HCT116 (cell line): ENCODE results near the gene SNCAIP.

Source experiments
- ATF3 ChIP-seq: IDR thresholded peaks from 2 replicates; pipeline ENCODE4 v1.6.1; 2012
- CBX3 ChIP-seq: IDR thresholded peaks from 2 replicates; pipeline ENCODE4 v1.6.1; 2012; ENCODE audit warnings: low read depth
- CTCF ChIP-seq, 3 experiments: fragments of 200-600 bp in 1 of 3; sonication (generic) in 1 of 3; IDR thresholded peaks in 2 of 3; conservative IDR thresholded peaks in 1 of 3; 2 replicates each; pipeline ENCODE4 v1.5.1; 2012 to 2017; ENCODE audit warnings: low read depth in 2 of 3, low read length in 2 of 3, antibody characterized with exemption in 1 of 3, borderline replicate concordance in 1 of 3, control low read depth in 1 of 3, mild to moderate bottlenecking in 1 of 3, mixed read lengths in 1 of 3, mixed run types in 1 of 3, moderate library complexity in 1 of 3; ENCODE audit not compliant: insufficient read depth in 1 of 3
- EGR1 ChIP-seq: IDR thresholded peaks from 2 replicates; pipeline ENCODE4 v1.6.1; 2012; ENCODE audit warnings: low read depth
- ELF1 ChIP-seq: IDR thresholded peaks from 2 replicates; pipeline ENCODE4 v1.6.1; 2012; ENCODE audit warnings: low read depth, borderline replicate concordance
- EZH2 ChIP-seq: fragments of 200-600 bp; sonication (generic); IDR thresholded peaks from 2 replicates; pipeline ENCODE4 v1.6.1; 2017; ENCODE audit warnings: antibody characterized with exemption, mixed run types
- EZH2phosphoT487 ChIP-seq: fragments of 200-600 bp; IDR thresholded peaks from 2 replicates; pipeline ENCODE4 v1.6.1; 2018; ENCODE audit warnings: antibody characterized with exemption, borderline replicate concordance
- JUND ChIP-seq: IDR thresholded peaks from 2 replicates; pipeline ENCODE4 v1.6.1; 2012
- POLR2A ChIP-seq: IDR thresholded peaks from 2 replicates; pipeline ENCODE4 v1.7.0; 2011; ENCODE audit warnings: borderline replicate concordance; ENCODE audit not compliant: insufficient read depth, insufficient read length; ENCODE audit errors: extremely low read depth
- POLR2AphosphoS5 ChIP-seq: IDR thresholded peaks from 2 replicates; pipeline ENCODE4 v1.6.1; 2011; ENCODE audit warnings: mild to moderate bottlenecking, low read depth, low read length, moderate library complexity
- TCF7L2 ChIP-seq: IDR thresholded peaks from 2 replicates; pipeline ENCODE4 v1.7.0; 2011; ENCODE audit warnings: borderline replicate concordance, inconsistent platforms; ENCODE audit not compliant: insufficient read depth, insufficient read length; ENCODE audit errors: extremely low read depth
- YY1 ChIP-seq: IDR thresholded peaks from 2 replicates; pipeline ENCODE4 v1.6.1; 2011; ENCODE audit warnings: low read length, low read depth, moderate library complexity, mild to moderate bottlenecking; ENCODE audit not compliant: insufficient replicate concordance; ENCODE audit errors: extremely low read depth
- ZBTB33 ChIP-seq: IDR thresholded peaks from 2 replicates; pipeline ENCODE4 v1.6.1; 2011; ENCODE audit warnings: mild to moderate bottlenecking, low read length, moderate library complexity; ENCODE audit not compliant: insufficient replicate concordance; ENCODE audit errors: extremely low read depth
- ZNF274 ChIP-seq: fragments of 200-500 bp; sonication (Bioruptor generic); IDR thresholded peaks from 2 replicates; pipeline ENCODE4 v1.6.1; 2014; ENCODE audit warnings: mild to moderate bottlenecking, low read depth, low read length, inconsistent platforms

- TF ChIP-seq CTCF (IDR thresholded peaks at IDR 0.05 in 2 of 3, conservative IDR thresholded peaks at IDR 0.05 in 1 of 3; ENCODE audit: borderline replicate concordance in 1 of 3, insufficient read depth in 1 of 3, low read depth in 2 of 3, low read length in 2 of 3) = peak; percentile 32 to 69 (median 63); a peak in 5 of 6 replicates
- no peak for TF ChIP-seq POLR2A
- no peak for TF ChIP-seq EZH2
- TF ChIP-seq JUND = no peak
- TF ChIP-seq ELF1 = no peak
- TF ChIP-seq ATF3 = no peak
- TF ChIP-seq TCF7L2 = no peak
- no peak for TF ChIP-seq CBX3
- TF ChIP-seq YY1 = no peak
- TF ChIP-seq EZH2phosphoT487 = no peak
- TF ChIP-seq EGR1 = no peak
- no peak for TF ChIP-seq ZBTB33
- no peak for TF ChIP-seq POLR2AphosphoS5
- TF ChIP-seq ZNF274 = no peak
These were observed 146.3 kb downstream of the SNCAIP start for GRCh38 chr5:122458278-122458872.
